ENCODE data around the gene GRPEL2.

DNA sequence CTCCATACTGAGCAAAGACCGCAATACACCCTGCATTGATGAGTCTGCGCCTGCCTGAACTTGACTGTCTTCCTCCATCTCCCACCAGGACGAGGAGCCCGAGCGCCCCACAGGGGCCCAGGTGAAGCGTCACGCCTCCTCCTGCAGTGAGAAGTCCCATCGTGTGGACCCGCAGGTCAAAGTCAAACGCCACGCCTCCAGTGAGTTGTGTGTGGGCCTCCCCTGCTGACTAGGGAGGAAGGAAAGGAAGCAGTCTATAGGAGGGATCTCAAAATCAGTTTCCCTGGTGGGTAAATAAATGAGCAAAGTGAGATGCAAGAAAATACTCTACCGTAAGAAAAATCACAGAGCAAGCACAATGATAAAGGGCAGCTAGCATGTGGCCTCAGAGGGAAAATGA is 22.8 kb upstream of the GRPEL2 start:
- no peak for TF ChIP-seq EZH2phosphoT487 (IDR thresholded peaks at IDR 0.05)
- no peak for TF ChIP-seq EZH2 (IDR thresholded peaks at IDR 0.05)
- TF ChIP-seq, protein P1, sequence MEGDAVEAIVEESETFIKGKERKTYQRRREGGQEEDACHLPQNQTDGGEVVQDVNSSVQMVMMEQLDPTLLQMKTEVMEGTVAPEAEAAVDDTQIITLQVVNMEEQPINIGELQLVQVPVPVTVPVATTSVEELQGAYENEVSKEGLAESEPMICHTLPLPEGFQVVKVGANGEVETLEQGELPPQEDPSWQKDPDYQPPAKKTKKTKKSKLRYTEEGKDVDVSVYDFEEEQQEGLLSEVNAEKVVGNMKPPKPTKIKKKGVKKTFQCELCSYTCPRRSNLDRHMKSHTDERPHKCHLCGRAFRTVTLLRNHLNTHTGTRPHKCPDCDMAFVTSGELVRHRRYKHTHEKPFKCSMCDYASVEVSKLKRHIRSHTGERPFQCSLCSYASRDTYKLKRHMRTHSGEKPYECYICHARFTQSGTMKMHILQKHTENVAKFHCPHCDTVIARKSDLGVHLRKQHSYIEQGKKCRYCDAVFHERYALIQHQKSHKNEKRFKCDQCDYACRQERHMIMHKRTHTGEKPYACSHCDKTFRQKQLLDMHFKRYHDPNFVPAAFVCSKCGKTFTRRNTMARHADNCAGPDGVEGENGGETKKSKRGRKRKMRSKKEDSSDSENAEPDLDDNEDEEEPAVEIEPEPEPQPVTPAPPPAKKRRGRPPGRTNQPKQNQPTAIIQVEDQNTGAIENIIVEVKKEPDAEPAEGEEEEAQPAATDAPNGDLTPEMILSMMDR (IDR thresholded peaks at IDR 0.05): no peak

All from neural progenitor cell (in vitro differentiated cells).